NCI-H446 (cell line): ENCODE results near the gene SEC16A.

Source experiments
- DNase-seq, 2 experiments: peaks; one replicate each; lab custom pipeline; 2025; lab: John Stamatoyannopoulos, UW

SEC16A gene

DNA sequence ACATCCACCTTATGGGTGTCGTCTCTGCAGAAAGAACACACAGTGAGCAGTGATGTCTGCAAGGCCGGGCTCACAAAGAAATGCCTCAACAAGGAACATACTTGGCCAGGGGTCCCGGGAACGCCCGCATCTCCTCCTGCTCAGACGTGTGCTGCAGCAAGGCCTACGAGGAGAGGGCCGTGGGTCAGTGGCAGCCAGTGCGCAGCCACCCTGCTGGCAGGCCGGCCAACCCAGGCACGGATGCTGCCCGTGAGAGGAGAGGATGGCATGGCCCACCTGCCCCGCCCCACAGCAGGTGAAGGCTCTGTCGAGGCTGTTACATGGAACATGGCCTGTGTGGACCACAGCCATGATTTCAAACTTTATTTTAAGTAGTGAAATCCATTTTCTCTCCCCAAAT, 19.3 kb downstream of the SEC16A start:
- no peak for DNase-seq

DNA sequence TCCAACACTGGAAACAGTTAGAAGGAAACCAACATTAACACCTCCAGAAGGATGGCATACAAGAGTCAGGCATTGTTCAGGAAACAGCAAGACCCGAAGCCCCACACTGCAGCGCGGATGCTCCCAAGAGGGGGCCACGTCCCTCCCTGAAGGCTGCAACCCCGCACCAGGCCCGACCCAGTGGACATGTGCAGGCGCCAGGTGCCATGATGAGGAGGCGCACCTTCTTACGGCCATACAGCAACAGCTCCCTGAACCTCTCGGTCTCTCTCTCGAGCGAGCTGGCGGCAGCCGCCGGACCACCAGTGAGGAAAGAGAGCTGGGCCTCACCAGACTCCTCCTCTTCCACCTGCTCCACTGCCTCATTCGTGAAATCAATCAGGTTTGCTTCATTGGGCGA, 20.2 kb downstream of the SEC16A start:
- DNase-seq, result no peak

DNA sequence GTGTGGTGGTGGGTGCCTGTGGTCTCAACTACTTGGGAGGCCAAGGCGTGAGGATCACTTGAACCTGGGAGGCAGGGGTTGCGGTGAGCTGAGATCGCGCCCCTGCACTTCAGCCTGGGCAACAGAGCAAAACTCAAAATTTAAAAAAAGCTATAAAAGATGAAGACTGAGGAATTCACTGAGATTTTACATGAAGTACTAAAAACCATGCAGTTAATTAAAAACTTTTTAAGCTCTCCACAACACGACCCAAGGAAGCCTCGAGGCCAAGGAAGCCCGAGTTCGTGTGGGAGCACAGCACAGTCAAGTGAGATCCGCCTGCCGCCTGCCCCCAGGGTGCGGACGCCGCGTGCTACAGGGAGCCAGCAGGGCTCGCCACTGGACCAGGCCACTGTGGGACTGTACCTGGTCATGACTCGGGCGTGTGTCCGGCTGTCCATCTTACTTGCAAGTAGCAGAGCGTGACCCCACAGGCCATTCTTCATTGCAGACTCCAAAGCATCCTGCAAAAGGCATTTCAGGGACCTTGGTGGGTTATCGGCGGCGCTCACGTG, 22.0 kb downstream of the SEC16A start:
- DNase-seq, result no peak

DNA sequence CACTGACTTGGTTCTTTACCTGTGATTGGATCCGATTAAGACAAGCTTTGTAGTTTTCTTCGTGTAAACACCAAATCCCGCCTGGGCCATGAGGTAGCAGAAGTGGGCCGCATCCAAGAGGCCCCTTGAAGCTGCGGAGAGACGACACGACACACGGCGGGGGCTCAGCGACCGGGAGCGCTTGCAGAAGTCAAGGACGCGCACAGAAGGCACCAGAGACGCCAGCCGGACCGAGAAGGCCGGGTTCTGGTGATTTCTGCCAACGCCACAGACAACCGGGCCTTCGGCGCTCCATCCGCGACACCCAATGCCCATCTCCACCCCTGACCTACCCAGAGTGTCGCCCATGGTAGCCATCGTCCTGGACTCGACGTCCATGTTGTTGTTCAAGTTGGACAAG, 23.4 kb downstream of the SEC16A start:
- DNase-seq, result no peak

DNA sequence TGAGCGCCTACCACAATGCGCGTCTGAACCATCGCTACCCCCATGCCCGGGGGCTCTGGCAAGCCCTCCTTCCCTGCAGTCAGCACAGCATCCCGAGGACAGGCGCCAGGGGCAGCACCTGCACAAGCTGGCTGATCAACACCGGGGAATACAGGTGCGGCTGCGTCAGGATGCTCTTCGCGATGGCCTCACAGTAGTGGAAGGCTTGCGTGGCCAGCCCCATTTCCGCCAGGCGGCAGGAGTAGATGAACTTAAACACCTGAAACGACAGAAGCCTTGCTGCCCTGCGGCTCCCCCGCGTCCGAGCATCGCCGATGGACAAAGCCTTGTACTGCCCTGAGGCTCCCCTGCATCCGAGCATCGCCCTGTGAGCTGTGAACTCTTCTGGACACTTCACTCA, 25.5 kb downstream of the SEC16A start:
- no peak for DNase-seq

DNA sequence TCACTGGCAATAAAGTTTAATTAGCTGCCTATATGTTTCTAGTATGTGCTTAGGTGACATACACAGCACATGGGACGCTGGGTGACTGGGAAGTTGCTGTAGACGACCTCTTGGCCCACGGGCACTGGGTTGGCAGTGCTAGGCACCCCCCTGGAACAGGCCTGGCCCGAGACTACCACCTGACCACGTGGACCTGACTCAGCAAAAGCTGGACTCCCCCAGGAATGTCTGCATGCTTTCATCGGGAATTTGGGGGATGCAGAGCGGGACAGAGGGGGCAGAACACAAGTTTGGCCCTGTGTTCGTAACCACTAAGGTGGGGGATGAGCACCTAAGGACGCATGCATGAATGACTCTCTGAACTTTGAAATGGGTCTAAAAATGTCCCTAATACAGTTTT, 26.6 kb downstream of the SEC16A start:
- DNase-seq, result no peak

DNA sequence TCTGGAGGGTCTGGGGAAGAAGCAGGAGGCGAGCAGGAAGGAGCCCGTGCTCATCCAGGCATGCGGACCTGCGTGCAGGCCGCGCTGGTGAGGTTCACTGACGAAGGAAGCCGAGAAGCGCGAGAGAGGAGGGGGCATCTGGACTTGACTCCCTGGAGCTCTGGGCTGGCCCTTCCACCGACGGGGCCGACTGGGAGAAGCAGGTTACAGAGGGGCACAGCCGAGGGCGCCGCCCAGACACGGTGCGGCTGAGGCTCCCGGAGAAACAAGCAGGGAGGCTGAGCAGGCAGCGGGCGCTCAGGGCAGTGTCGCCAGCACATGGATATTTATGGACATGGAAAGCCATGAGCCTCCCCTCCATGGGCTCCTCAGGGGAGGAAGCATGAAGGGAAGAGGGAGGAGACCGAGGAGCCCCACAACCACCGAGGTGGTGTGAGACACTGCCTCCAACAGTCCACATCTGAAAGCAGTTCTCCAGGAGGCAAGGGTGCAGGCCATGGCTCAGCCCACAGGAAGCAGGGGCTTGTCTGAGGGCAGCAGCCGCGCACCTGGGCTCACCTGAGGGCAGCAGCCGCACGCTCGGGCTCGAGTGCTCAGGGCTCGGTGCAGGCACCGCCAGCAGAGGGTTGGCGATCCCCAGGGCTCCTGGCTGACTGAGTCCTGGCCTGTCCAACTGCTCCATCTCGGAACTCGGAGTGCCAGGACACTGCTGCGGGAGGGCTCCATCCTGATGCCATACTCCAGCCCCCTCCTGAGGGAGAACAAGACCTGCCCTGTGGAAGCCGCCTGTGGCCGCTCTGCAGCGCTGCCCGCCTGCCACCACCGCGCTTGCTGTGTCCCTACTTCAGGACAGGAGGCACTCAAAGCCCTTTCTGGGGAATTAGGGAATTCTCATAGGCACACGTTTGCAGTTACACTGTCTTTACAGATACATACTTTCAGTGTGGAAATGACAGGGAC, 27.5 kb downstream of the SEC16A start:
- DNase-seq, result no peak

DNA sequence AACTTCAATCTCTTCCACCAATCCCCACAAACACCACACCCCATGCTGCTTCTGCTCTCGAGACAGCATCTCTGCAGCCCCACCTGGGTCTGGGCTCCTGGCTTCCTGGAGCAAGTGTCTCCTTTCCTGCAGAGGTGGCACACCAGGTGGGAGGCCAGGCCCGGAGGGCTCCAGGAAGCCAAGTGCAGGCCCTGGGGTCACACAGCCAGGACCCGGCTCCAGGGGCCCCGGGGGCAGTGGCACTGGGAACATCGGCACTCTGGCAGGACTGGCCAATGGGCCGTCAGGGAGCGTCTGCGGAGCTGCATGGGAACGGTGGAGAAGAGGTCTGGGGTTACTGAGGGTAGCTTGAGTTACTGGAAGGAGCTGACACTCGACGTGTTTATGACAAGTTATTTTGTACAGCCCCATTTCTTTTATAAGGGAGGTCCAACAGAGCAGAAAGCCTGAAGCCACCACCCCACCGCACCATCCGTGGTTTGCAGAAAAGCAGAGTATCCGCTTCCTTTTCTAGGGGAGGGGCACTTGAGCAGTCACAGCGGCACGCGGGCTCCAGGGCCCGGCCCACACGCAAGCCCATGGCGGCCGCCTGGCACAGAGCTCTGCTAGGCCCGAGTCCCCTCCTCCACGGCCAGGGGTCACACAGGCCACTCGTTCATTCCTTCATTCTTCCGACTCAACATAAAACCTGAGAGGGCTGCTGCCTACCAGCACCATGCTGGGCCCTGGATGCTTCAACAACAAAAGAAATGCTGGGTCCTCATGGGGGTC, 28.6 kb downstream of the SEC16A start:
- no peak for DNase-seq

DNA sequence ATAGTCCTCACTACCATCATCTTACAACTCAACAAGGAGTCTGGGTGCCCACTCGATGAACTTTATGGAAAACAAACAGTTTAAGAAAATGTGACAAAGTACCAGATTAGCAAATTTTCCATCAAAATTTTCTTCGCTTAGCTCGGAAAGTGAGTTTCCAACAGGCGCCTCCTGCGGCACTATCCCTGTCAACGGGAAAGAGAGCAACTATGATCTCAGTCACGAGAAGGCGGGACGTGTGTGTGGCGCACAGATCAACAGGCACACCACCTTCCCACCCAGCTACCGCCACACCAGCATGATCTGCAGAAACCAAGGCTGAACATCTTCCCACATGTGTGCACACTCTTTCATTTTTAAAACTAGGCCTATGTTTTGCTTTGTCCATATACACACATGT, 29.5 kb downstream of the SEC16A start:
- DNase-seq, result no peak

DNA sequence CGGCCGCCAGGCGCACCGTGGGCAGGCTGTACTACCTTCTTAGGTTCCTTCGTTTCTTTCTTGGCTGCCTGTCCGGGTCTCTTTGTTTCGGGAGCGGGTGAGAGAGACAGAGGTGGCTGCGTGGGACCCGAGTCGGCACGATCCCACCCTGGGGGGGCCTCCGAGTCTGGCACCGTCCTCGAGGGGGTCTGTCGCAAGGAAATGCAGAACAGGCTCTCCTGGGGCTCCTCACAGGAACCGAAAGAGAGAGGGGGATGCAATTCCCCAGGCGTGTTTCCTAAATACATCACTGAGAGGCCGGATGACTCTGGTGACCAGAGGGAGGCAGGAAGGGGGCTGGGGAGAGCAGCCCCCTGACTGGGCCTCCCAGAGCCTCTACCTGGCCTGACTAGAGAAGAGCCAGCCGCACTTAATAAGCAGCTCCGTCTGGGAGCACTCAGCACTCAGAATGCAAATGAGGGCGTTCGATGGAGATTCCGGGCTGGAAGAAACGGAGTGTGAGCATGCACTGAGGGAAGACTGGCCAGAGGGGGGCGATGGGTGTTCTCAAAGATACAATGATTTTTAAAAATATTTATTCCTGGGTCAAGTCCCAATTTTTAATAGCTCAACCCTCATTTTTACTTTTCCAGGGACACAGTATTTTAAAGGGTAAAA, 31.5 kb downstream of the SEC16A start:
- DNase-seq, result no peak

DNA sequence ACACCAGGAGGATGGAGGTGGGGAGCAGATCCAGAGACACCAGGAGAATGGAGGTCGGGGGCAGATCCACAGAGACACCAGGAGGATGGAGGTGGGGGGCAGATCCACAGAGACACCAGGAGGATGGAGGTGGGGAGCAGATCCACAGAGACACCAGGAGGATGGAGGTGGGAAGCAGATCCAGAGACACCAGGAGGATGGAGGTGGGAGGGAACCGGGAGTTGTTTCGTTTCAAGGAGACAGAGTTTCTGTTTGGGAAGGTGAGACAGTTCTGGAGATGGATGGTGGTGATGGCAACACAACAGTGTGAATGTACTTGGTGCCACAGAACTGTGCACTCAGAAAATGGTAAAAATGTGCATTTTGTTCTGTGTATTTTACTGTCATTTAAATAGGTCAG, 34.2 kb downstream of the SEC16A start:
- no peak for DNase-seq

DNA sequence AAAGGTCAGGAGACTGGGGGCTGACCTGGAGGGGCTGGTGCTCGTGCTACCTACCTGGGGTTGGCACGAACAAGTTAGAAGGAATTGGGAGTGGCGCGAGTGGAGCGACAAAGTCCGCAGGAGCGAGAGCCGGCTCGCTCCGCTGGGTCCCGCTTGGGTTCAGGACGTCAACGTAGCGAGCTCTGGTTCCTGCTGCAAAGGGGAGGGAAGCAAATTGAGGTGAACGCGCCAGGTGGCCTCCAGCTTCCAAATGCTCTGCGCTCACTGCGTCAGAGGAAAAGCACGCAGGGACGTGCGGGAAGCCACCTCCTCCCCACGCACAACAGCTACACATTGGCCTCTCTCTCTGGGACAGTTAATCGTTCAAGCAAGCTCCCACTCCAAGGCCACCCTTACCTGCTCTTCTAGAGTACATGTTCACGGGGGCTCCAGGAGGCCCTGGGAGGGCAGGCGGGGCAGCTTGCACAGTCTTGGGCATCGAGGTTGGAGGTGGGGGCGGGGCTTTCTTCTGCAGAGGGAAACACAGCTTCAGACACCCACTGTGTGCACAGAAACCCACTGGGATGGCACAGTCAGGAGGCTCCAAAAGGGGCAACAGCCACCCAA, 35.6 kb downstream of the SEC16A start:
- DNase-seq, result no peak

DNA sequence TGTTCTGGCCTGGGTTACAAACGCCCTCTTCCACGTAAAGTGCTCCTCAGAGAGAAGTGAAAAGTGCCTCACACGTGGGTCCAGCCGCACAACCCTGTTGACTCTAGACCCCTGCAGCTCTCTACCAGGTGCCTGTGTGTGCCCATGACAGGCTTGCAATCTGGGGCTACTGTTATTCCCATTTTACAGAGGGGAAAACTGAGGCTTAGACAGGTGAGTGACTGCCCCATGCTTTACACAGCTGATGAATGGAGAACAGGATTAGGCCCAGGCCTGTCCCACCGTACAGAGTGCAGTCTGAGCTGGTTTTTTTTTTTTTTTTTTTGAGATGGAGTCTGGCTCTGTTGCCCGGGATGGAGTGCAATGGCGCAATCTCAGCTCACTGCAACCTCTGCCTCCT, 37.0 kb downstream of the SEC16A start:
- DNase-seq, result no peak

DNA sequence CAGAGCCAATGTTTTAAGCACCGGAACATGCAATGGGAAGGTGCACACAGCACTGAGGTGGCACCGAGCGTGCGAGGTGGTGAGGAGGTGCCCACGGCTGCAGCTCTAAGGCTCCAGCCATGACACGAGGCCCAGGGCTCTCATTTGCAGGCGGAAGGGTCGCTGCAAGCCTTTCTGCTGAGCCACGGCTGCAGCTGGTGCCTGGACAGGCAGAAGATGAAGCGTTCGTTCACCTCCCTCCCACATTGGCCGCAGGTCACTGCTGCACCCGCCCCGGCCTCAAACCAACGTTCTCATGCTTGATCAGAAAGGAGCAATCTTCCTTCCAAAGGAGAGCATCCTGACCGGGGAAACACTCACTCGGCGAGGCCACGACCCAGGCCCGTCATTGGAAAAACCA, 38.7 kb downstream of the SEC16A start:
- DNase-seq, result no peak

DNA sequence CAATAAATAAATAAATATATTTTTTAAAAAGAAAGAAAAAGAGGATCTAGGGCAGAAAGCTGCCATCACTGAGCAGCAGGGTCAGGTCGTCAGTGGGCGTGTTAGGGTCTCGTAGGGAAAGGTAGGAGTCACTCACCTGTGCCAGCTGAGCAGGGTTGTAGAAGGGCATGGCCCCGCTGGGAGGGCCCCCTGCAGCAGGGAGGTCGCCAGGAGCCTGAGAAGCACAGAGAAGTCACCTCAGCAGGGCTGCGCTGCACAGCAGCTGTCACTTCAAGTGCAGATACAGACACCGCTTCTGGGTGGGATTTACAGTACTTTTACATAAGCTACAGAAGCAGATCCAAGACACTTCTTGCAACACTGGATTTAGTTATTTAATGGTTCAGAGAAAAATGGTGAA, 39.2 kb downstream of the SEC16A start:
- DNase-seq, result no peak

DNA sequence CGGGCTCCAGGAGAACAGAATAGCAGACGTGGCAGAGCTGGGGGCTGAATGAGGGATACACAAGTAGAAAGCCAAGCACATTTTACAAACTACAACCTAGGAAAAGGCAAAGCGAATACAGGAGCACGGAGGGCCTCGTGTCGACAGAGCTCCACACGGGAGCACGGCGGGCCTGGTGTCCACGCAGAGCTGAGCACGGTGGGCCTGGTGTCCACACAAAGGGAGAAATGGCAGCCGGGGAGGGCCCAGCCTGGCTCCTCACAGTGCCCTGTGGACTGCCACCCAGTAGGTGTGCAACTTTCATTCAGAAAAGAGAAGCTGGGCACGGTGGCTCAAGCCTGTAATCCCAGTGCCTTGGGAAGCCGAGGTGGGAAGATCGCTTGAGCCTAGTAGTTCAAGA, 39.8 kb downstream of the SEC16A start:
- DNase-seq, result no peak

DNA sequence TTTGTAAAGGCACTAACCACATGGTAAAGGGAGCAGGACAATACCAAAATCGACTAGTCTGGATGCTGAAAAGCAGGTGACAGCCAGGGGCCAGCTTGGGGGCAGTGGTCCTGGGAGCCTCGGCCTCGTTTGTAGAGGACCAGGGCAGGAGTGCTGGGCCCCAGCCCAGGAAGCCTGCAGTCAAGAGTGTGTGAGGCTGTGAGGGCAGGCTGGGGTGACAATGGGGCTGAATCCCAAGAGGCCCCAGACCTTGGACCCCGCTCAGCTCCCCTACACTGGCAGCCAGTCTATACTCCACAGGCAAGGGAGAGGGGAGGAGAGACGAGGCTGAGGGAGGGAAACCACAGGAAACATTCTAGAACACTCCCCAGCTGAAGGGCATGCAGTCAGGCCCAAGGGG, 40.6 kb downstream of the SEC16A start:
- no peak for DNase-seq

DNA sequence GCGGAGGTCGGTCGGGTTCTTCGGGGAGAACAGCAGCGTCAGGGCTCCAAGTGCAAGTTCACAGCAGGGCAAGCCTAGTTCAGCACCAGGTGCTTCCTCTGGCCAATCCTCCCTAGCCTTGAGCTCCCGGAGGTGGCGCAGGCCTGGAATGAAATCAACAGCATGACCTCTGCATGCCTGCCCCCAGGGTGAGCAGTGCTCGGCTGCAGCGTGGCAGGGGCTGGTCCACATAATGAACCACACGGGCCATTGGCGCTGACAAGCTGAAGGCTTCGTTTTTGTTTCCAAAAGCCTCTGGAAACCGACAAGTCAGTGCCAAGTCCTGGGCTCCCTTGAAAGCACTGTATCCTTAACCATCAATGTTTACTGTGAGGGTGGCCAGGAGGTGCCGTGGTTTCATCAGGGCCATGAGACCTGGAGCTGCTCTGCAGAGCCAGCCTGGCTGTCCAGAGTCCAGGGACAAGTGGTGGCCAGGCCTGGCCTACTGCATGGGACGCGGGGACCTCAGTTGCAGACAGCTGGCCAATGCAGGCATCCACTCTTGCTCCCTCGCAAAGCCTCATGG, 41.1 kb downstream of the SEC16A start:
- DNase-seq, result no peak

DNA sequence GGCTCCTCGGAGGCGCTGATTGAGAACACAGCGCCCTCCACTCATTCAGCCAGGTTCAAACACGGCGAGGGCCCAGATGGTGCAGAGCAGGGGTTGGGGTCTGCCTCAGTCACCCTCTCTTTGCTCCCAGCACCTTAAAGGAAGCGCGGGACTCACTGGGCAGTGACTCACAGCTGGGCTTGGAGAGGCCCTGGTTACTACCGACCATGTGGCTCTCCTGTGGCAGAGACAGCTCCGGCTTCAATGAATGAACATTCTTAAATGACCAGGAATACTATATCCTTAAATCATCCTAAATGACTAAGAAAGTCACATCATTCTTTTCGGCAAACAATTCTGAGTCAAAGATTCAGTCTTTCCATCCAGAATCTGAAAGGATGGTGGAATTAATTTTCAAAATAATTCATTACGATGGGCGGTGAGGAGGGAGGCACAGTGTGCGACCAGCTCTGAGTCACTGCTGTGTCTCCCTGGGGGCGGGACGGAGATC, 41.6 kb downstream of the SEC16A start:
- DNase-seq, result no peak

DNA sequence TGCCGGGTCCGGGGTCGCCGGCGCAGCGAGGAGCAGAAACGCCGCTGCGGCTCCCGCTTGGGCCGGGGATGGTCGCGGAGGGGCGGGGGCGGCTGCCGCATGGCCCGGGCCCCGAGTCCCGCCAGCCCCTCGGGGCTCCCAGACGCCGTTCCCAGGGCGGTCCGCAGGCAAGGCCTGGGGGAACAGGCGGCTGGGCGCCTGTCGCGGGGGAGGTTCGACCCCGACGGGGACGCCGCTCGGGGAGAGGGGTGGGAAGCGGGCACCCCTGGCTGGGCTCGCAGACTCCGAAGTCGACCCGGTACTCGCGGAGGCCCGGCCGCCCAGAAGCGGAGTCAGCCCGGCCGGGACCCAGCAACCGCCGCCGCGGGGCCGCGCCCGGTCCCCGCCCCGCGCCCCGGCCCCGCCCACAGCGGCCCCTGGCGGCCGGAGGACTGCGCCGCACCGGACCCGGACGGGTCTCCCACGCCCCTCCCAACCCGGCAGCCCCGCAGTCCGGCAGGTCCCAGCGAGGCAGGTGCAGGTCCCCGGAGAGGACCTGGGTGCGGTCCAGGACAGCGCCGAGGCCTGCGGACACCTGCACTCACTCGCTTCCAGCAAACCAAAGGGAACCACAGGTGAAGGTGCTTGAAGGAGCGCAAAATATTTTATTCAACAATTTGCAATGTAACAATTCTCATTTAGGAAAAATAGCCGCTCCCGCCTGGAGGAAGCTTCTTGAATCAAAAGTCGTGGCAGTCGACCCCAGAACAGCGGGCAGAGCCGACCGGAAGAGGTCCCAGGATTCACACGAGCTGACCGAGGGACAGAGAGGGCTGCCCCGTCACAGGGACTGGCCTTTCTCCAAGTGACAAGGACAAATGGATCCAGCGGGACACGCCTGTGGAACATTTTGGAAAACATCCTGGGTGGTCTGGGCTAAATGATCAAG, 43.1 kb downstream of the SEC16A start, which contains the start of gene INPP5E:
TSS of gene INPP5E (minus strand) at position 365 of the 928 bp plus-strand sequence. CDS start 426 bp downstream, outside the sequence.
- peak in 1 of 2 experiments; percentile 44 for DNase-seq
